Ureter (tissue), 1 donor: Measurements from ENCODE around the gene GGT5. TPM values are rescaled to one million over a fixed set of nuclear protein-coding genes. Genes with fewer than 3 reads are reported as not detected.
"Not testable (repeated sequence)": the region's sequence is repeated elsewhere in the genome, so short reads cannot be mapped to it uniquely, and the experiment has no call there.

ENCODE experiments used
- DNase-seq: peaks from one replicate; pipeline ENCODE4 v3.0.0-alpha.2; 2020; ENCODE audit warnings: low spot score
- total RNA-seq: library from RNA; stranded (reverse); gene quantifications from one replicate; pipeline ENCODE4 v1.2.4, GENCODE V29; 2023
- donor health status: DM: yes; HTN: yes; CAD: no.

GGT5 gene
- total RNA-seq: 58.2 TPM

- DNase-seq: not testable (repeated sequence)
Measured at GRCh38 chr22:24245030-24245431, at the start of gene GGT5. GGT5 (minus strand) TSS chr22:24245082; CDS start chr22:24244725, 357 bp downstream.

- DNase-seq: not testable (repeated sequence)
Measured at GRCh38 chr22:24292202-24292830, 47.4 kb upstream of the GGT5 start.

GRCh38 chr22:24291515-24292201 is 46.8 kb upstream of the GGT5 start:
- no peak for DNase-seq

DNA sequence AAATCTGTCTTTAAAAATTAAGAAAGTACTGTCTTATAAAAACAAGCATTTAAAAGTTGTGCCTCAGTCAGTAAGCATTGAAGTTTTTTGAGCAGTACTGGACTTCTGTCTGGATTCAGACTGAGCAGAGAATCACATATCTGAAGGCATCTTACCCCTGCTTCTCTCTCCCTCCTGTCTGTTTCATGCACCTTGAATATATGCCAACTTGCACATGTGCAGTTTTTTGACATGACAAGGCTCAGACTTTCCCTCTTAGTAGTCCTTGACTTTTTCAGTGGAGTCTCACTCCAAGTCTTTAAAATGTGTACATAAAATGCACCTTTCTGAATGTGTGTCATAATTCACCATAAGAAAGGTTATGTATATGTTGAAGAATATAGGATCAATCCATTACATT is 45.6 kb upstream of the GGT5 start:
- no peak for DNase-seq

GRCh38 chr22:24289741-24290163 is 44.9 kb upstream of the GGT5 start:
- DNase-seq: no peak

- no peak for DNase-seq
Measured at GRCh38 chr22:24289114-24289513, 44.2 kb upstream of the GGT5 start.

DNA sequence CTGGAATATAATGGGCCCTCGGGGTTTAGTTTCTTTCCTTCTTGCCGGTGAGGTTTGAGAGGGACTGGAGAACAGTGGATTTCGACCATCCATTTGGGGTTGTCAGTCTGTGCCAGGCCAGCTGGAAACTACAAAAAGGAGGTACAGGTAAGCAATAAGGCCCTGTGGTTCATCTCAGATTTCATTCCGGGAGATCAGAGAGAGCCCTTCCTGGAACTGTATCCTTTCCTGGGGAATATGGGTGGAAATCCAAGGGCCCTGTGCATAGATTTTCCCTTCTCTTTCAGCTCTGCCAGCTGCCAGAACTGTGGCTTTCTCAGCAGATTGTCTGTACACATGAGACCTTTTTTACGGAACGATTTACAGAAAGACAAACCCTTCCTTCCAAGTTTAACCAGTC is 42.9 kb upstream of the GGT5 start:
- not testable (repeated sequence) for DNase-seq

GRCh38 chr22:24287212-24287611 is 42.3 kb upstream of the GGT5 start:
- DNase-seq: not testable (repeated sequence)

GRCh38 chr22:24285245-24285644 is 40.4 kb upstream of the GGT5 start:
- no peak for DNase-seq

DNA sequence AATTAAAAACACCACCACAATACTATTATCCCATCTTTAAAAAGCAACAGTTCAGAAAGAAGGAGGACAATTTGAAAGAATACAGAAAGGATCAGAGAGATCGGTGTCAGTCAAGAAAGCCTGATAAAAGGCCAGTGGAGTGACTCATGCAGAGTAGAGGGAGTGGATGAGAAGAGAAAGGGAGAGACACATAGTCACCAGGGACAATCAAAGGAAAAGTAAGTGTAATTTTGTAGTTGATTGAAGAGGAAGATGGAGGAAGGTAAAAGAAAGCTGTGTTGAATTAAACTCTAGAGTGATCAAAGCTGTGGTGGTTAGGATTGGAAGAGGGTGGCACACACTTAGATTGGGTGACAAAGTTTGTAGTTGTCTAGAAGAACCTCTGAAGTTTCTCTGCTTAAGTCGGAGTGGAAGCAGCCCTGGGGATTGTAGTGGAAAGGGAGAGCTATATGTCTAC is 39.9 kb upstream of the GGT5 start:
- DNase-seq: no peak

GRCh38 chr22:24282401-24282800 is 37.5 kb upstream of the GGT5 start:
- no peak for DNase-seq

- DNase-seq: not testable (repeated sequence)
Measured at GRCh38 chr22:24280363-24280762, 35.5 kb upstream of the GGT5 start.

- not testable (repeated sequence) for DNase-seq
Measured at GRCh38 chr22:24274696-24275405, 30.0 kb upstream of the GGT5 start.

- DNase-seq: not testable (repeated sequence)
Measured at GRCh38 chr22:24273906-24274305, 29.0 kb upstream of the GGT5 start.

DNA sequence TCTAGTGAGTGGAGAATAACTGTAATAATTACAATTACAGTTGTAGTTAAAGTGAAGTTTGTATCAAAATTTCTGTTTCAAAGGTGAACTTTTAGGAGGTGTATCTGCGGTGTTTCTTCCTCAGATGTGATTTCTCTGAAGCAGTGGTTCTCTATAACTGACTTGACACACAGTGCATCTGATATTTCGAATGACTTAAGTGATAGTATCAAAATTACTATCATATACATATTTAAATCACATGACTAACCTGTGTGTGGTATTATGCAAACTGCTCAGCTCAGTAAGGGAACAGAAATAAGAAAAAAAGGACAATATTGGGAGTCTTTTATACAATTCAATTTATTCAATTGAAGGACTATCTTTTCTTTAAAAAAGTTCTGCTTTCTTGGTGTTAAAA is 28.1 kb upstream of the GGT5 start:
- not testable (repeated sequence) for DNase-seq

GRCh38 chr22:24271386-24271854 is 26.5 kb upstream of the GGT5 start:
- DNase-seq: no peak

GRCh38 chr22:24270556-24271385 is 25.9 kb upstream of the GGT5 start, which contains the start of gene SPECC1L:
SPECC1L (plus strand) TSS chr22:24270831; CDS start chr22:24302232, 31,401 bp downstream.
- DNase-seq: peak; percentile 93

- DNase-seq: not testable (repeated sequence)
Measured at GRCh38 chr22:24266495-24266894, 21.6 kb upstream of the GGT5 start.

- DNase-seq: no peak
Measured at GRCh38 chr22:24265734-24266133, 20.9 kb upstream of the GGT5 start.

GRCh38 chr22:24264329-24264896 is 19.5 kb upstream of the GGT5 start:
- not testable (repeated sequence) for DNase-seq

DNA sequence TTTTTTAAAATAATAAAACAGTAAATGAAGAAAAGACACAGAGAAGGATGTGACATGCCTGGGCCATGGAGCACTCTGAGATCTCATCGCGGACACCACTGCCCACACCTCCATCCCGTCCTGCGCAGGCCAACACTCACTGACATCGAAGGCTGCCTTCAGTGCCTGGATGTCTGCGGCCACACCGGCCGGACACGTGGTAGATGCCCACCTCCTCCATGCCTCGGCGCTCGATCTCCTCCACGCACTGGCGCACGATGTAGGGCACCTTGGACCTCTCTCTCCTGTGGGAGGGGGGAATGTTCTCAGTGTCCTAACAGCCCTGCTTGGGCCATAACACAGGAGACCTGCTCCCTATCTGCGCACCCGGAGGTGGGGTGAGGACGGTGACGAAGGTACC is 18.6 kb upstream of the GGT5 start:
- DNase-seq: not testable (repeated sequence)
